ENCODE data around the gene OR4D2.

Gene OR4D2

GRCh38 chr17:58200024-58200633 lies 33.3 kb downstream of the OR4D2 start:
- TF ChIP-seq TEAD4 (IDR thresholded peaks at IDR 0.05) (peak; percentile 29; the same call in 1 of the 2 replicates), EP300 (IDR thresholded peaks at IDR 0.05; ENCODE audit: borderline replicate concordance) (no peak), YY1 (IDR thresholded peaks at IDR 0.05; ENCODE audit: low read depth) (0 out of 2 replicates have a peak, but pooled peaks have one; percentile 45), RAD21 (IDR thresholded peaks at IDR 0.05; ENCODE audit: low read depth) (peak; percentile 47), TCF12 (IDR thresholded peaks at IDR 0.05; ENCODE audit: low read depth) (no peak)
- TF ChIP-seq, protein P1, sequence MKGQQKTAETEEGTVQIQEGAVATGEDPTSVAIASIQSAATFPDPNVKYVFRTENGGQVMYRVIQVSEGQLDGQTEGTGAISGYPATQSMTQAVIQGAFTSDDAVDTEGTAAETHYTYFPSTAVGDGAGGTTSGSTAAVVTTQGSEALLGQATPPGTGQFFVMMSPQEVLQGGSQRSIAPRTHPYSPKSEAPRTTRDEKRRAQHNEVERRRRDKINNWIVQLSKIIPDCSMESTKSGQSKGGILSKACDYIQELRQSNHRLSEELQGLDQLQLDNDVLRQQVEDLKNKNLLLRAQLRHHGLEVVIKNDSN (IDR thresholded peaks at IDR 0.05), result peak; percentile 56; the same call in 1 of the 2 replicates
- TF ChIP-seq, protein P2, sequence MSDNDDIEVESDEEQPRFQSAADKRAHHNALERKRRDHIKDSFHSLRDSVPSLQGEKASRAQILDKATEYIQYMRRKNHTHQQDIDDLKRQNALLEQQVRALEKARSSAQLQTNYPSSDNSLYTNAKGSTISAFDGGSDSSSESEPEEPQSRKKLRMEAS (IDR thresholded peaks at IDR 0.05), result peak; percentile 24; the same call in 1 of the 2 replicates

GRCh38 chr17:58202859-58203258 lies 36.1 kb downstream of the OR4D2 start:
- TF ChIP-seq TAF1 (IDR thresholded peaks at IDR 0.05; ENCODE audit: low read depth) (no peak), CREB1 (IDR thresholded peaks at IDR 0.05; ENCODE audit: low read depth) (no peak), RAD21 (IDR thresholded peaks at IDR 0.05; ENCODE audit: low read depth) (no peak), TCF12 (IDR thresholded peaks at IDR 0.05; ENCODE audit: low read depth) (no peak), EGR1 (IDR thresholded peaks at IDR 0.05) (no peak)

GRCh38 chr17:58204796-58205195 lies 38.0 kb downstream of the OR4D2 start:
- TF ChIP-seq, protein P3, sequence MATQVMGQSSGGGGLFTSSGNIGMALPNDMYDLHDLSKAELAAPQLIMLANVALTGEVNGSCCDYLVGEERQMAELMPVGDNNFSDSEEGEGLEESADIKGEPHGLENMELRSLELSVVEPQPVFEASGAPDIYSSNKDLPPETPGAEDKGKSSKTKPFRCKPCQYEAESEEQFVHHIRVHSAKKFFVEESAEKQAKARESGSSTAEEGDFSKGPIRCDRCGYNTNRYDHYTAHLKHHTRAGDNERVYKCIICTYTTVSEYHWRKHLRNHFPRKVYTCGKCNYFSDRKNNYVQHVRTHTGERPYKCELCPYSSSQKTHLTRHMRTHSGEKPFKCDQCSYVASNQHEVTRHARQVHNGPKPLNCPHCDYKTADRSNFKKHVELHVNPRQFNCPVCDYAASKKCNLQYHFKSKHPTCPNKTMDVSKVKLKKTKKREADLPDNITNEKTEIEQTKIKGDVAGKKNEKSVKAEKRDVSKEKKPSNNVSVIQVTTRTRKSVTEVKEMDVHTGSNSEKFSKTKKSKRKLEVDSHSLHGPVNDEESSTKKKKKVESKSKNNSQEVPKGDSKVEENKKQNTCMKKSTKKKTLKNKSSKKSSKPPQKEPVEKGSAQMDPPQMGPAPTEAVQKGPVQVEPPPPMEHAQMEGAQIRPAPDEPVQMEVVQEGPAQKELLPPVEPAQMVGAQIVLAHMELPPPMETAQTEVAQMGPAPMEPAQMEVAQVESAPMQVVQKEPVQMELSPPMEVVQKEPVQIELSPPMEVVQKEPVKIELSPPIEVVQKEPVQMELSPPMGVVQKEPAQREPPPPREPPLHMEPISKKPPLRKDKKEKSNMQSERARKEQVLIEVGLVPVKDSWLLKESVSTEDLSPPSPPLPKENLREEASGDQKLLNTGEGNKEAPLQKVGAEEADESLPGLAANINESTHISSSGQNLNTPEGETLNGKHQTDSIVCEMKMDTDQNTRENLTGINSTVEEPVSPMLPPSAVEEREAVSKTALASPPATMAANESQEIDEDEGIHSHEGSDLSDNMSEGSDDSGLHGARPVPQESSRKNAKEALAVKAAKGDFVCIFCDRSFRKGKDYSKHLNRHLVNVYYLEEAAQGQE (IDR thresholded peaks at IDR 0.05; ENCODE audit: low read depth), result no peak
- no peak for TF ChIP-seq TEAD4 (IDR thresholded peaks at IDR 0.05)
- no peak for TF ChIP-seq FOXM1 (IDR thresholded peaks at IDR 0.05; ENCODE audit: borderline replicate concordance, low read depth)
- no peak for TF ChIP-seq TAF1 (IDR thresholded peaks at IDR 0.05; ENCODE audit: low read depth)

DNA sequence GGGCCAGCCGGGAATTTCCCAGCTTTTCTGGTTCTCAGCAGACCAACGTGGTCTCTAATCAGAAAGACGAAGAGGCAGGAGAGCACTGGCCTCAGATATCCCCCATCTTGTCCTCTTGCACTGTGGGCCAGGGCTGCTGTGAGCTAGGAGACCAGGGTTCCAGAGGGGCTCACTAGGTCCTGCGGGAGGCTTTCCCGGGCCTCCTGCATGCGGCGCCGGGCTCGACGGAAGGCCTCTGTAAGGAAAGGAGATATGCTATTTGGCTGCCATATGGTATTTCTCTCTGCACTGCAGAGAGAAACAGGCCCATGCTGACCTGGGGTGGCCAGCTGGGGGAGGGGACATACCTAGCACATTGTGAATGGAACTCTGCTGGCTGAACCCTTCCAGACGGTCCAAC lies 39.2 kb downstream of the OR4D2 start:
- no peak for TF ChIP-seq EGR1 (IDR thresholded peaks at IDR 0.05)
- TF ChIP-seq, protein P1 (IDR thresholded peaks at IDR 0.05), result no peak
- no peak for TF ChIP-seq TCF12 (IDR thresholded peaks at IDR 0.05; ENCODE audit: low read depth)
- TF ChIP-seq, protein P3 (IDR thresholded peaks at IDR 0.05; ENCODE audit: low read depth), result no peak
- no peak for TF ChIP-seq EP300 (IDR thresholded peaks at IDR 0.05; ENCODE audit: borderline replicate concordance)
- TF ChIP-seq CEBPB (IDR thresholded peaks at IDR 0.05), result no peak
- TF ChIP-seq TEAD4 (IDR thresholded peaks at IDR 0.05), result no peak
- no peak for TF ChIP-seq RAD21 (IDR thresholded peaks at IDR 0.05; ENCODE audit: low read depth)
- no peak for TF ChIP-seq YY1 (IDR thresholded peaks at IDR 0.05; ENCODE audit: low read depth)
- TF ChIP-seq CREB1 (IDR thresholded peaks at IDR 0.05; ENCODE audit: low read depth), result no peak
- TF ChIP-seq ZBTB7A (IDR thresholded peaks at IDR 0.05; ENCODE audit: low read depth), result no peak

DNA sequence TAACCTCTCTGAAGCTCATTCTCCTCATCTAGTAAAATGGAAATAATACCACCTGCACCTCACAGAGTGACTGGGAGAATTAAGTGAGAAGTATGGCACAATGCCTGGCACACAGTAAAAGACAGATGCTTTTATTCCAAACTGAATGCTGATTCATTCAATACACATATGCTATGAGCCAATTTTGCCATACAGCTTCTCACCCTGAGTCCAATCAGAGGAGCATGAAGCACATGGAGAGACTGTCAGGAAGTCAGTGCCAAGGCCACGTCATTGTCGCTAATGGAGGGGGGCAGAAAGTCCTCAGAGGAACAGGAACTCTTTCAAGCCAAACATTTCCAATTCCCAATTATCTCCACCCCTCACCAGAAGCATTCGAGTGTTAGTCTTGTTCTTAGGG lies 40.7 kb downstream of the OR4D2 start:
- TF ChIP-seq, protein P1 (IDR thresholded peaks at IDR 0.05), result no peak
- no peak for TF ChIP-seq YY1 (IDR thresholded peaks at IDR 0.05; ENCODE audit: low read depth)
- TF ChIP-seq TEAD4 (IDR thresholded peaks at IDR 0.05), result no peak
- TF ChIP-seq, protein P3 (IDR thresholded peaks at IDR 0.05; ENCODE audit: low read depth), result no peak
- no peak for TF ChIP-seq FOXM1 (IDR thresholded peaks at IDR 0.05; ENCODE audit: borderline replicate concordance, low read depth)
- TF ChIP-seq, protein P2 (IDR thresholded peaks at IDR 0.05), result no peak
- TF ChIP-seq NFIC (IDR thresholded peaks at IDR 0.05), result no peak
- no peak for TF ChIP-seq RAD21 (IDR thresholded peaks at IDR 0.05; ENCODE audit: low read depth)
- no peak for TF ChIP-seq ZBTB7A (IDR thresholded peaks at IDR 0.05; ENCODE audit: low read depth)
- TF ChIP-seq TCF12 (IDR thresholded peaks at IDR 0.05; ENCODE audit: low read depth), result no peak
- TF ChIP-seq TAF1 (IDR thresholded peaks at IDR 0.05; ENCODE audit: low read depth), result no peak
- TF ChIP-seq CEBPB (IDR thresholded peaks at IDR 0.05), result no peak
- TF ChIP-seq EGR1 (IDR thresholded peaks at IDR 0.05), result no peak
- TF ChIP-seq EP300 (IDR thresholded peaks at IDR 0.05; ENCODE audit: borderline replicate concordance), result no peak
- no peak for TF ChIP-seq CREB1 (IDR thresholded peaks at IDR 0.05; ENCODE audit: low read depth)

All from Ishikawa (cell line).